KMS-11 (cell line): Measurements from ENCODE around the gene ZNF597.

Source experiments
- H2AFZ ChIP-seq: fragments of 200-600 bp; sonication (generic); 2 replicates; pipeline ENCODE4 v1.6.1; 2016; ENCODE audit warnings: antibody characterized with exemption, mixed run types, low read depth
- H3K27ac ChIP-seq: fragments of 200-600 bp; sonication (generic); 2 replicates; pipeline ENCODE4 v1.6.1; 2016; ENCODE audit warnings: mild to moderate bottlenecking, mixed run types
- H3K27me3 ChIP-seq: fragments of 200-600 bp; sonication (generic); 2 replicates; pipeline ENCODE4 v1.6.1; 2017; ENCODE audit warnings: mild to moderate bottlenecking, low read depth, mixed run types, moderate library complexity; ENCODE audit not compliant: insufficient read depth
- H3K36me3 ChIP-seq: fragments of 200-600 bp; sonication (generic); 2 replicates; pipeline ENCODE4 v1.6.1; 2017; ENCODE audit warnings: mild to moderate bottlenecking, mixed run types; ENCODE audit not compliant: insufficient read depth
- H3K4me1 ChIP-seq: fragments of 200-600 bp; sonication (generic); 2 replicates; pipeline ENCODE4 v1.6.1; 2016; ENCODE audit warnings: mild to moderate bottlenecking, low read depth, mixed run types; ENCODE audit not compliant: poor library complexity, severe bottlenecking
- H3K4me2 ChIP-seq: fragments of 200-600 bp; sonication (generic); 2 replicates; pipeline ENCODE4 v1.7.0; 2016; ENCODE audit warnings: mild to moderate bottlenecking, mixed run types
- H3K4me3 ChIP-seq: fragments of 200-600 bp; sonication (generic); IDR thresholded peaks from 2 replicates; pipeline ENCODE4 v1.6.1; 2017; ENCODE audit warnings: low read depth, low read length, mixed read lengths; ENCODE audit not compliant: insufficient read depth
- H3K79me2 ChIP-seq: fragments of 200-600 bp; sonication (generic); 2 replicates; pipeline ENCODE4 v1.6.1; 2016; ENCODE audit warnings: low read depth, mixed run types; ENCODE audit not compliant: insufficient read depth
- H3K9ac ChIP-seq: fragments of 200-600 bp; sonication (generic); 2 replicates; pipeline ENCODE4 v1.6.1; 2016; ENCODE audit warnings: mild to moderate bottlenecking, mixed run types
- H4K20me1 ChIP-seq: fragments of 200-600 bp; sonication (generic); 2 replicates; pipeline ENCODE4 v1.6.1; 2016; ENCODE audit warnings: mild to moderate bottlenecking, mixed run types; ENCODE audit not compliant: insufficient read depth
- CTCF ChIP-seq: fragments of 200-600 bp; sonication (generic); conservative IDR thresholded peaks from 2 replicates; pipeline ENCODE4 v1.6.1; 2017; ENCODE audit warnings: low read depth, mild to moderate bottlenecking, antibody characterized with exemption, low read length, moderate library complexity, mixed read lengths

ZNF597 gene

DNA sequence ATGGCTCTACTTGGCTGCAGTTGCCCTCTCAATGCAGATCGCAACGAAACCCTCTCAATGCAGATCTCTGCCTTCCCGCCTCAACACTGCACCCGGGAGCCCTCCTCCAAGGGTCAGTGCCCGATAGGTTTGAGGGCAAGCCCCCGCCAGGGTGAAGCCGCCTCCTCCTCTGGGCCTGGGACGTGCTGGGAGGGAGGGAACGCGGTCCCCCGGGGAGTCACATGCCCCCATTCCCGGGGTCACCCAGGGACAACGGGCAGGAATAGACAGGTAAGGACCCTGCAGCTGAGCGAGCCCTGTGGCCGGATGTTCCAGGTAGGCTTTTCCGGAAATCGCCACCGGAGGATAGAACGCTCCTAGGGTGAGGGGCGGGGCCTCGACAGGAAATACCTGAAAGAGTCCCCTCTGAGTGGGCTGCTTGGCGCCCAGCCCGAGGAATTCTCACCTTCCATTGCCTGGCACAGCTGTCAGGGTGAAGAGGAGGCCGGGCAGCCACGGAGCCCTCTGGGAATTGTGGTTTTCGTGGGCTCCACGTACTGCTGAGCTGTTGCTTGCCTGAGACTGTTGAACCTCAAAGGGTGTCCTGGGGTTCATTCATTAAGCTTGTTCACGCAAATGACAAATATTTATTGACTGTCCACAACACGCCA, 29.4 kb downstream of the ZNF597 start:
- H3K79me2 ChIP-seq: no peaks in the 10 kb centered on the region
- H3K36me3 ChIP-seq: no peaks in the 10 kb centered on the region; the same call in 1 of the 2 replicates
- TF ChIP-seq CTCF: no peak
- no peaks in the 10 kb centered on the region for H4K20me1 ChIP-seq
- no peak overlapping the region for H3K27ac ChIP-seq
- no peaks in the 10 kb centered on the region for H3K4me1 ChIP-seq
- no peak overlapping the region for H3K4me3 ChIP-seq
- H2AFZ ChIP-seq: no peak overlapping the region
- no peaks in the 10 kb centered on the region for H3K27me3 ChIP-seq
- H3K4me2 ChIP-seq: no peak overlapping the region
- no peak overlapping the region for H3K9ac ChIP-seq

- no peaks in the 10 kb centered on the region for H3K4me1 ChIP-seq
- no peak for TF ChIP-seq CTCF
- H3K27ac ChIP-seq: no peak overlapping the region
- no peaks in the 10 kb centered on the region for H4K20me1 ChIP-seq
- H2AFZ ChIP-seq: no peak overlapping the region
- no peak overlapping the region for H3K4me2 ChIP-seq
- no peak overlapping the region for H3K4me3 ChIP-seq
- H3K27me3 ChIP-seq: no peaks in the 10 kb centered on the region
- H3K79me2 ChIP-seq: no peaks in the 10 kb centered on the region
- peaks cover 11% of the 10 kb centered on the region; the same call in 1 of the 2 replicates for H3K36me3 ChIP-seq
- H3K9ac ChIP-seq: no peak overlapping the region
Observed at GRCh38 chr16:3408561-3409197, 34.6 kb downstream of the ZNF597 start.

GRCh38 chr16:3401719-3402397, 41.4 kb downstream of the ZNF597 start:
- H3K9ac ChIP-seq: peak overlapping the region; percentile 48
- peak overlapping the region; percentile 60 for H3K27ac ChIP-seq
- peaks cover 32% of the 10 kb centered on the region for H3K79me2 ChIP-seq

More at GRCh38 chr16:3401719-3402397, 41.4 kb downstream of the ZNF597 start:
- Histone ChIP-seq H3K36me3 (peaks cover 18% of the 10 kb centered on the region; the same call in 1 of the 2 replicates), H4K20me1 (no peaks in the 10 kb centered on the region), H3K4me2 (peak overlapping the region; percentile 92), H2AFZ (peak overlapping the region; percentile 35), H3K4me3 (no peak overlapping the region), H3K4me1 (peaks cover 14% of the 10 kb centered on the region), H3K27me3 (no peaks in the 10 kb centered on the region)
- TF ChIP-seq CTCF: no peak
